GM13977 (cell line): Measurements from ENCODE around the gene ZNRF1.
"Not testable (repeated sequence)": the region's sequence is repeated elsewhere in the genome, so short reads cannot be mapped to it uniquely, and the experiment has no call there.

Experiments used
- DNase-seq: peaks from one replicate; pipeline ENCODE4 v3.0.0; 2012; ENCODE audit warnings: low spot score
- in situ Hi-C: fragments of 300-500 bp; cut with MboI; formaldehyde crosslinking; loops from one replicate; pipeline ENCODE4 v1.12.0; 2022; ENCODE audit warnings: low sequenced_read_pairs, low pct_unique_long_range_greater_than_20kb, mixed read lengths, inconsistent platforms; ENCODE audit not compliant: unreplicated experiment
- TF ChIP-seq, protein P1 (sequence below): IDR thresholded peaks from 2 replicates; pipeline ENCODE4 v1.5.1; 2012; ENCODE audit warnings: mild to moderate bottlenecking, control low read depth; ENCODE audit not compliant: insufficient read depth; ENCODE audit errors: extremely low read depth, missing control alignments

Gene ZNRF1

DNA sequence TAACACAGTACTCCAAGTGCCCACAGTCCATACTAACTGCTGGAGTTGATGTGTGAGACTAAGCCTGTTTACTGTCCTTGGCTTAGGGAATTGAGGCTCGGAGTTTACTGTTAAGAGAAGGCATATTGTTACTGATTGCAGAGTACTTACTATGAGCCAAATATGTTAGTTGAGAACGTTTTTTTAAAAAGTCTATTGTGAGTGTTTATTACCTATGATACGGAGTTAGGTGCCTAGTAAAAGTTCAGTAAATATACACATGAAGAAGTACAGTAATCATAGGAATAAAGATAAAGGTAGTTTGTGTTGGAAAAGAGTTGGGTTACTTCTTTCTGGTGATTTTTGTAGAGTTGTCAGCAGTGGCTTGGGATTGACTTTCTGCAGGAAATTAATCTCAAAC is 25.4 kb downstream of the ZNRF1 start:
- TF ChIP-seq, protein P1, sequence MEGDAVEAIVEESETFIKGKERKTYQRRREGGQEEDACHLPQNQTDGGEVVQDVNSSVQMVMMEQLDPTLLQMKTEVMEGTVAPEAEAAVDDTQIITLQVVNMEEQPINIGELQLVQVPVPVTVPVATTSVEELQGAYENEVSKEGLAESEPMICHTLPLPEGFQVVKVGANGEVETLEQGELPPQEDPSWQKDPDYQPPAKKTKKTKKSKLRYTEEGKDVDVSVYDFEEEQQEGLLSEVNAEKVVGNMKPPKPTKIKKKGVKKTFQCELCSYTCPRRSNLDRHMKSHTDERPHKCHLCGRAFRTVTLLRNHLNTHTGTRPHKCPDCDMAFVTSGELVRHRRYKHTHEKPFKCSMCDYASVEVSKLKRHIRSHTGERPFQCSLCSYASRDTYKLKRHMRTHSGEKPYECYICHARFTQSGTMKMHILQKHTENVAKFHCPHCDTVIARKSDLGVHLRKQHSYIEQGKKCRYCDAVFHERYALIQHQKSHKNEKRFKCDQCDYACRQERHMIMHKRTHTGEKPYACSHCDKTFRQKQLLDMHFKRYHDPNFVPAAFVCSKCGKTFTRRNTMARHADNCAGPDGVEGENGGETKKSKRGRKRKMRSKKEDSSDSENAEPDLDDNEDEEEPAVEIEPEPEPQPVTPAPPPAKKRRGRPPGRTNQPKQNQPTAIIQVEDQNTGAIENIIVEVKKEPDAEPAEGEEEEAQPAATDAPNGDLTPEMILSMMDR = no peak
- no peak for DNase-seq
- in situ Hi-C loops = no loop called here

DNA sequence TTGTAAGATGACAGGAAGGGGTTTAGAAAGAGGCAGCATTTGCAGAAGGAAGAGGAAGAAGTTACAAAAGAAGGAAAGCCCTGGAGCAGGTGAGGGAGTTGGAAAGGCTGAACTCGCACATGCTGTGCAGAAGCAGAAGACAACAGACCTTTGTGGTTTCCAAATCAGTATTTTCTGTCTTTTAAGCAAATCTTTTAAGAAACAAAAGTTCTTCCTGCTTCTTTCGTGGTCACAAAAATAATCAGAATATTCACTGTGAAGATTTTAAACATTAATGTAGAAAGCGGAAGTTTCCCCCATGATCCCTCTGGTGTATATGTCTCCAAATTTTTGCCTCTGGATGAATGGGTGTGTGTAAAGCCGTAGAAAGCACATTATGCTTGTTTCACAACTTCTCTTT is 25.8 kb downstream of the ZNRF1 start:
- no peak for DNase-seq
- in situ Hi-C loops = no loop called here
- TF ChIP-seq, protein P1 = no peak

DNA sequence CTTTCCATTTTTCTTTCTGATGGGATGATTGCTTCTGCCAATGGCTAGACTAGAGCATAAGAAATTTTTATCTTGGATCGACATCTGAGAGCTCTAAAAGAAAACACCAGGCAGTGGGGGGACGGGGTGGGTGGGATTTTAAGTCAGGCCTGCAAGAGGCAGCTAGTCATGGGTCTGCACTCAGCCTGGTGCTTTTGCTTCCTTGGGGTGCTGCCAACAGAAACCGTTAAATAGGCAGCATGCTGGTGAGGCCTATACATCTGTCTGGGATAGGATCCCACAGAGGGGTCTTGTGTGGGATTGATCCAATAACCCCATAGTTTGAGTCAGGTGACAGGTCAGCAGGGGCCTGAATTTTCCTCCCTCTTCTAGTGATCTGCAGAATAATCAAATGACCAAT is 26.9 kb downstream of the ZNRF1 start:
- in situ Hi-C loops = no loop called here
- DNase-seq = no peak
- TF ChIP-seq, protein P1 = no peak

DNA sequence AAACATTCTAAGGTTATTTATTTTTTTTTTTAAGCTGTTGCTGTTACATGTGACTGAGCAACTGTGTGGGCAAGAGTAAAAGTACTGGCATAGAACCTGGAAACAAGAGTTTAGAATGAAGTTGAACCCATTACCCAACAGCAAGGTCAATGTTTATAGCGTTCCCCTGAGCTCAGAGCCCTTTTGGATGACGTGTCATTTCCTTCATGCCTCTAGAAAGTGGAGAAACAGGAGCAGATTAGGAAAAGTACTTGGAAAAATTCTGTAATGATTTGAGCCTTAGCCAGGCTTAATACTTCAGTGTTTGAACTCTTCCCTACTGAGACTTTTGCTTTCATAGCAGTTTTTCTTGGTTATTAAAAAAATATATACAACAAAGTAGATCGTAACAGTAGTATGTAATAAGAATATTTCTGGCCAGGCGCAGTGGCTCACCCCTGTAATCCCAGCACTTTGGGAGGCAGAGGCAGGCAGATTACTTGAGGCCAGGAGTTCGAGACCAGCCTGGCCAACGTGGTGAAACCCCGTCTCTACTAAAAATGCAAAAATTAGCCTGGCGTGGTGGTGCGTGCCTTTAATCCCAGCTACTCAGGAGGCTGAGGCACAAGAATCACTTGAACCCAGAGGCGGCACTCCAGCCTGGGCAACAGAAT is 27.5 kb downstream of the ZNRF1 start:
- DNase-seq, in situ Hi-C loops: not testable (repeated sequence)

DNA sequence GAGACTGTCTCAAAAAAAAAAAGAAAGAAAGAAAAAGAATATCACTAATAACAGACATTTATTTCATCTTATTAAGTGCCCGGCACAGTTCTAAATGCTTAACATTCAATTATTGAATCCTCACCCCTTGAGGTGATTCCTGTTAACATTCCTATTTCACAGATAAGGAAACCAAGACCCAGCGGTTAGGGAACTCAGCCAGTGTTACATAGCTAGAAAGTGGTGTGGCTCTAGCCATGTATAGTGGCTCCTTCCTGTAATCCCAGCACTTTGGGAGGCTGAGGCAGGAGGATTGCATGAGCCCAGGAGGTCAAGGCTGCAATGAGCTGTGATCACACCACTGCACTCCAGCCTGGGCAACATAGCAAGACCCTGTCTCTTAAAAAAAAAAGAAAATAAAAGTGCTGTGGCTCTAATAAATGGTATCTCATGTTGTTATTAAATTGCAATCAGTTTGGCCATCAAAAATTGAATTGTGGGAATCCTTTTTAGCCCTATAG is 28.1 kb downstream of the ZNRF1 start:
- TF ChIP-seq, protein P1 = no peak
- no peak for DNase-seq
- in situ Hi-C loops = no loop called here

DNA sequence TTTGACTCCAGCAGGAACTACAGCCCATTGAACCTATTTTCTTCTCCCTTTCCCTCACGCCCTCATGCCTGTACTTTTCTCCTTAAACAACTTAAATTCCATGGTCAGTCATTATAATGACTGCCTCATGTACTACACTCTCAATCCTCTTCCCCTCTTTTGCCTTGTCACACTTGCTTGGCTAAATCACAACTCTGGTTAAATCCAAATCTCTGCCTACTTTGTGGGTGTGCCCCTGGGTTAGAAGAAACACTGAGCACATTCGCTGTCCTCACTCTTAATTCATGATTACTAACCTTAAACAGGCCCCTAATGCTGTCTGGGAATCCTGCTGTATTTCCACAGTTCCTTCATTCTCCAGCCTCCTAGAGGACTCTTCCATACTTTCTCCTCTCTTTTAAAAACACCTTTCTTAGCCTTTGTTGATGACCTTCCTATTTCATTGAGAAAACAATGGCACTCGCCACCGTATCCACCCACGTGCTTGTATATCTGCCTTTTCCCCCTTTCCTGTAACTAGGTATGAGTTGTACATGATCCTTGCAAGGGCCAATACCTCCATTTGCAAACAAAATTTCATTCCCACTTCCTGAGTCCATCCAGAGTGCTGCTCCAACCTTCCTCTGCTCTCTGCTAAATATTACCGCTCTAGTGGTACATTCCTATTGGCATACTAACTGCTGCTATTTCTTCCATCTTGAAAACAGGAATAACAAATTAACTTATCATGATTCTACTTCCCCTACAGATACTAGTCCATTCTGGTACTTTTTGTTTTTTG is 28.9 kb downstream of the ZNRF1 start:
- TF ChIP-seq, protein P1 = no peak
- in situ Hi-C loops = no loop called here
- no peak for DNase-seq

DNA sequence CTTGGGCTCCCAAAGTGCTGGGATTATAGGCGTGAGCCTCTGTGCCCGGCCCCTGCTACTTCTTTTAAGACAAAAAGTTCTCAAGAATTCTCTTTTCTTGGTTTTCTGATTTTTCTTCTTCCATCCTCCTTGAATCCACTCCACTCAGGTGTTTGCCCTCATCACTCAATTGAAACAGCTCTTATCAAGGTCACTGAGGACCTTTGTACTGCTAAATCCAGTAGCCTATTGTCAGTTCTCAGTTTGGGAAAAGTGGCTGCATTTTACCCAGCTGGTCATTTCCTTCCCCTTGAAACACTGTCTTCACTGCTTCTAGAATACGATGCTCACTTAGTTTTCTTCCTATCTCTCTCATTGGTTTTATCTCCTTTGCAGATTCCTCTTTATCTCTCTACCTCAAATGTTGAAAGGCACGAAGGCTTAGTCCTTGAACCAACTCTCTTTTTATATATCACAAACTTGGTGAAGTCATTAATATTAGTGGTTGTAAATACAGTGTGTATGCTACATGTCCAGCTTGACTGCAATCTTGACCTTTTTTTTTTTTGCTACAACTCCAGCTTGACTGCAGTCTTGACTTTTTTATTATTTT is 29.8 kb downstream of the ZNRF1 start:
- in situ Hi-C loops = no loop called here
- DNase-seq = no peak
- TF ChIP-seq, protein P1 = no peak
